DND-41 (cell line): ENCODE results near the gene AKT3.

Experiments
- ATAC-seq: fragments of 200-7000 bp; cut with Tn5 transposase; 3 replicates; pipeline ENCODE4 v1.9.1; 2021; ENCODE audit warnings: low read depth; ENCODE audit not compliant: insufficient read depth
- DNase-seq: peaks from one replicate; pipeline ENCODE4 v3.0.0-alpha.2; 2020
- H2AFZ ChIP-seq: 2 replicates; pipeline ENCODE4 v1.6.0; 2012; ENCODE audit warnings: low read depth, low read length
- H3K27ac ChIP-seq: 2 replicates; pipeline ENCODE4 v1.5.1; 2012; ENCODE audit warnings: low read length, inconsistent platforms
- H3K27me3 ChIP-seq: fragments of 200-600 bp; sonication (generic); 2 replicates; pipeline ENCODE4 v1.6.0; 2012; ENCODE audit warnings: low read length, mild to moderate bottlenecking, inconsistent platforms; ENCODE audit not compliant: insufficient read depth, poor library complexity
- H3K36me3 ChIP-seq: 2 replicates; pipeline ENCODE4 v1.5.1; 2012; ENCODE audit warnings: low read length, inconsistent platforms; ENCODE audit not compliant: insufficient read depth
- H3K4me1 ChIP-seq: 2 replicates; pipeline ENCODE4 v1.5.1; 2012; ENCODE audit warnings: mild to moderate bottlenecking, low read length; ENCODE audit not compliant: insufficient read depth
- H3K4me2 ChIP-seq: 2 replicates; pipeline ENCODE4 v1.6.0; 2012; ENCODE audit warnings: mild to moderate bottlenecking, moderate library complexity, low read length, inconsistent platforms; ENCODE audit not compliant: insufficient read depth
- H3K4me3 ChIP-seq, 2 experiments: fragments of 200-600 bp in 1 of 2; shearing (Covaris generic) in 1 of 2; 2 replicates each; pipeline ENCODE4 v1.5.1; 2012 to 2016; ENCODE audit warnings: inconsistent platforms in 2 of 2, low read length in 2 of 2, mild to moderate bottlenecking in 2 of 2, low read depth in 1 of 2, moderate library complexity in 1 of 2
- H3K79me2 ChIP-seq: 2 replicates; pipeline ENCODE4 v1.6.0; 2012; ENCODE audit warnings: low read length, inconsistent platforms; ENCODE audit not compliant: insufficient read depth
- H3K9ac ChIP-seq: 2 replicates; pipeline ENCODE4 v1.6.0; 2012; ENCODE audit warnings: low read depth, mild to moderate bottlenecking, inconsistent platforms, low read length, moderate library complexity
- H3K9me3 ChIP-seq: 2 replicates; pipeline ENCODE4 v1.5.1; 2012; ENCODE audit warnings: low read length, moderate library complexity, mild to moderate bottlenecking, inconsistent platforms; ENCODE audit not compliant: insufficient read depth, severe bottlenecking
- H4K20me1 ChIP-seq: 2 replicates; pipeline ENCODE4 v1.6.0; 2012; ENCODE audit warnings: low read length; ENCODE audit not compliant: insufficient read depth
- EZH2 ChIP-seq: IDR thresholded peaks from 3 replicates; pipeline ENCODE4 v1.6.1; 2012; ENCODE audit warnings: borderline replicate concordance, low read depth, mild to moderate bottlenecking, moderate library complexity, low read length, inconsistent platforms; ENCODE audit not compliant: severe bottlenecking
- TF ChIP-seq, protein P1 (sequence below): IDR thresholded peaks from 2 replicates; pipeline ENCODE4 v1.5.1; 2012; ENCODE audit warnings: borderline replicate concordance, low read length, moderate library complexity, mild to moderate bottlenecking; ENCODE audit not compliant: poor library complexity, severe bottlenecking; ENCODE audit errors: extremely low read depth

AKT3 gene

DNA sequence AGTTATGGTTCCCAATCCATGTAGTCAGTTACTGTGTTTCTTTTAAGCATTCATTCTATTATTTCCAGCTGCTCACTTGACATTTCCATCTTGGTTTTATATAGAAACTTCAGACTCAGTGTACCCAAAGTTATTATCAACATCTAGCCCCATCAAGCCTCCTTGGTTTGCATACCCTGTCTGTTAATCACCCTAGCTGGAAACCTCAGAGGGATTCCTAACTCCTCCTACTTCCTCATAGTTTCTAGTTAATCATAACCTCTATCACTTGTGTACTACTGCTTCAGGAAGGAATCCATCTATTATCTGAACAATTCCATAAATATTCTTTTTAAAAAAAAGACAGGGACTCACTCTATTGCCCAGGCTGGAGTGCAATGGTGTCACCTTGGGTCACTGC, 300.9 kb downstream of the AKT3 start:
- Histone ChIP-seq H3K4me3 (no peak overlapping the region), H4K20me1 (no peaks in the 10 kb centered on the region), H3K4me2 (no peak overlapping the region), H3K9ac (no peak overlapping the region), H2AFZ (no peak overlapping the region), H3K9me3 (no peaks in the 10 kb centered on the region), H3K4me1 (no peaks in the 10 kb centered on the region), H3K27me3 (no peaks in the 10 kb centered on the region), H3K36me3 (peaks cover 8% of the 10 kb centered on the region; the same call in 1 of the 2 replicates), H3K27ac (no peak overlapping the region), H3K79me2 (no peaks in the 10 kb centered on the region)
- TF ChIP-seq EZH2, result no peak
- TF ChIP-seq, protein P1, sequence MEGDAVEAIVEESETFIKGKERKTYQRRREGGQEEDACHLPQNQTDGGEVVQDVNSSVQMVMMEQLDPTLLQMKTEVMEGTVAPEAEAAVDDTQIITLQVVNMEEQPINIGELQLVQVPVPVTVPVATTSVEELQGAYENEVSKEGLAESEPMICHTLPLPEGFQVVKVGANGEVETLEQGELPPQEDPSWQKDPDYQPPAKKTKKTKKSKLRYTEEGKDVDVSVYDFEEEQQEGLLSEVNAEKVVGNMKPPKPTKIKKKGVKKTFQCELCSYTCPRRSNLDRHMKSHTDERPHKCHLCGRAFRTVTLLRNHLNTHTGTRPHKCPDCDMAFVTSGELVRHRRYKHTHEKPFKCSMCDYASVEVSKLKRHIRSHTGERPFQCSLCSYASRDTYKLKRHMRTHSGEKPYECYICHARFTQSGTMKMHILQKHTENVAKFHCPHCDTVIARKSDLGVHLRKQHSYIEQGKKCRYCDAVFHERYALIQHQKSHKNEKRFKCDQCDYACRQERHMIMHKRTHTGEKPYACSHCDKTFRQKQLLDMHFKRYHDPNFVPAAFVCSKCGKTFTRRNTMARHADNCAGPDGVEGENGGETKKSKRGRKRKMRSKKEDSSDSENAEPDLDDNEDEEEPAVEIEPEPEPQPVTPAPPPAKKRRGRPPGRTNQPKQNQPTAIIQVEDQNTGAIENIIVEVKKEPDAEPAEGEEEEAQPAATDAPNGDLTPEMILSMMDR, result no peak
- ATAC-seq, result no peak
- DNase-seq, result no peak

DNA sequence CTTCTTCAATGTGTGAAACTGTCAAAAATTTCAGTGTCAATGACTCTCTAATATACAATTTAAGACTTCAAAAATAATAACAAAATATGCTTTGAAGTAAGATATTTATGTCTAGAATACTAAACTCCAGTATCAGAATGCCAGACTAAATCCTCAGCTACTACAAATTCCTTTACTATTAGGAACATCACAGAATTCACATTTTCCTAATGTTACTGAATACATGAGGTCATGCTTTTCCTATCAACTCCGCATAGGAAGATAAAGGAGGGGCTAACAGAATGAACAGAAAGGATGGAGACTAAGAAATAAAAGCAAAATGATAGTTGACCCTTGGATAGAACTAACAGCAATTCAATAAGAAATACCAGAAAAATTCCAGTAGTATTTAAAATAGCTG, 301.5 kb downstream of the AKT3 start:
- no peak overlapping the region for H2AFZ ChIP-seq
- H4K20me1 ChIP-seq, result no peaks in the 10 kb centered on the region
- TF ChIP-seq, protein P1, result no peak
- TF ChIP-seq EZH2, result no peak
- H3K27ac ChIP-seq, result no peak overlapping the region
- no peaks in the 10 kb centered on the region for H3K4me1 ChIP-seq
- H3K36me3 ChIP-seq, result peaks cover 9% of the 10 kb centered on the region; the same call in 1 of the 2 replicates
- DNase-seq, result no peak
- ATAC-seq, result no peak
- no peak overlapping the region for H3K4me2 ChIP-seq
- no peaks in the 10 kb centered on the region for H3K9me3 ChIP-seq
- no peaks in the 10 kb centered on the region for H3K27me3 ChIP-seq
- no peak overlapping the region for H3K4me3 ChIP-seq
- H3K79me2 ChIP-seq, result no peaks in the 10 kb centered on the region
- no peak overlapping the region for H3K9ac ChIP-seq

DNA sequence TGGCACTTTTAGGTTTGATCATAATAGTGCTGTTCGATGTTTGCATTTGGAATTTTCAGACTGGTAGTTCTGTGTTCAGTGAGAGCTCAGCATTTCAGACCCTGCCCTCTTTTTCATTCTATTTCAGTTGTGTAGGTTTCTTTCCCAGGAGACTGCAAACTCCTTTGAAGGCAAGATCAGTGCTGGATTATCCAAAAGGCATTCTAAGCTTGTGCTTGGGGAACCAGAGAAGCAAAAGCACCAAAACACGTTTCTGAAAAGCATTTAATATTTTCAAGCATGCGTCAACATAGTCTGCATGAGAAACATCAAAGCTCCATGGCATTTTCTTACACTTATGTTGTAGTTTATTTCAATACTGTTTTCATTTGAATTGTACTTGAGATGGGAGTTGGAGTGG, 302.2 kb downstream of the AKT3 start:
- Histone ChIP-seq H3K79me2 (no peaks in the 10 kb centered on the region), H3K4me1 (no peaks in the 10 kb centered on the region), H3K36me3 (peaks cover 9% of the 10 kb centered on the region; the same call in 1 of the 2 replicates), H3K4me2 (no peak overlapping the region), H3K9me3 (no peaks in the 10 kb centered on the region), H3K27ac (no peak overlapping the region), H3K4me3 (no peak overlapping the region), H4K20me1 (no peaks in the 10 kb centered on the region), H3K9ac (no peak overlapping the region), H2AFZ (no peak overlapping the region), H3K27me3 (no peaks in the 10 kb centered on the region)
- TF ChIP-seq, protein P1, result no peak
- DNase-seq, result no peak
- ATAC-seq, result no peak

DNA sequence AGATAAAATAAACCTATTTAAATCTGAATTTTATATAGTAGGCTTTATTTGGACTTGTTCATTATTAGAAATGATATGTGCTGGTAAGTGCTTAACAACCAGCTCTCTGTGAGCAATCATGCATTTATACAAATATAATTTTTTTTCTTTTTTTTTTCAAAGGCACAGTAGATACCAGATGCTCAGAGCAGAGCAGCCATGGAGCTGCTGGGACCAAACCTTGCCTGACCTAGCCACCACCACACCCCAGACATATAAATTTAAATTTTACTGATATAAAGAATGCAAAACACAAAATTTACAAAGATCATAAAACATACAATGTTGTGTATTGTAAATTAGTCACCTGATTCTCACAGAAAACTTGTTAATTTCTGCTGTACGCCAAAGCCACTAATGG, 303.6 kb downstream of the AKT3 start:
- ATAC-seq, result no peak
- no peak overlapping the region for H3K27ac ChIP-seq
- DNase-seq, result no peak
- H3K9ac ChIP-seq, result no peak overlapping the region
- peaks cover 9% of the 10 kb centered on the region; the same call in 1 of the 2 replicates for H3K36me3 ChIP-seq
- H3K4me2 ChIP-seq, result no peak overlapping the region
- H3K4me3 ChIP-seq, result no peak overlapping the region
- H3K27me3 ChIP-seq, result no peaks in the 10 kb centered on the region
- H3K4me1 ChIP-seq, result no peaks in the 10 kb centered on the region
- TF ChIP-seq EZH2, result no peak
- TF ChIP-seq, protein P1, result no peak
- no peaks in the 10 kb centered on the region for H4K20me1 ChIP-seq
- no peaks in the 10 kb centered on the region for H3K9me3 ChIP-seq
- no peak overlapping the region for H2AFZ ChIP-seq
- no peaks in the 10 kb centered on the region for H3K79me2 ChIP-seq
